IPS DF 6.9 (cell line): ENCODE data around the gene DNAJB12.
"Not testable (repeated sequence)": the region's sequence is repeated elsewhere in the genome, so short reads cannot be mapped to it uniquely, and the experiment has no call there.

Experiments
- DNase-seq: peaks from one replicate; pipeline ENCODE4 v3.0.0-alpha.2; 2013; ENCODE audit warnings: low read depth, low spot score
- H3K27ac ChIP-seq: one replicate; pipeline ENCODE4 v1.5.1; 2013; ENCODE audit warnings: low read length, control low read depth
- H3K27me3 ChIP-seq: 2 replicates; pipeline ENCODE4 v1.6.1; 2013; ENCODE audit warnings: mild to moderate bottlenecking, low read length; ENCODE audit not compliant: control insufficient read depth, insufficient read depth
- H3K36me3 ChIP-seq: 2 replicates; pipeline ENCODE4 v1.6.1; 2013; ENCODE audit warnings: low read length; ENCODE audit not compliant: control insufficient read depth, insufficient read depth
- H3K4me1 ChIP-seq: 2 replicates; pipeline ENCODE4 v1.6.1; 2013; ENCODE audit warnings: low read length; ENCODE audit not compliant: control insufficient read depth, insufficient read depth
- H3K4me3 ChIP-seq: 2 replicates; pipeline ENCODE4 v1.5.1; 2013; ENCODE audit warnings: mild to moderate bottlenecking, low read length
- H3K9me3 ChIP-seq: 2 replicates; pipeline ENCODE4 v1.6.1; 2013; ENCODE audit warnings: low read length, inconsistent platforms; ENCODE audit not compliant: control insufficient read depth, insufficient read depth
- WGBS: extraction: QIAGEN DNeasy Blood & Tissue Kit; methylation state at CpG from one replicate; pipeline ENCODE4 v1.1.7; 2013; ENCODE audit warnings: mixed read lengths, missing lambda C conversion rate; ENCODE audit not compliant: insufficient read length, insufficient coverage; 5-methylcytosine and 5-hydroxymethylcytosine counted together

Gene DNAJB12

DNA sequence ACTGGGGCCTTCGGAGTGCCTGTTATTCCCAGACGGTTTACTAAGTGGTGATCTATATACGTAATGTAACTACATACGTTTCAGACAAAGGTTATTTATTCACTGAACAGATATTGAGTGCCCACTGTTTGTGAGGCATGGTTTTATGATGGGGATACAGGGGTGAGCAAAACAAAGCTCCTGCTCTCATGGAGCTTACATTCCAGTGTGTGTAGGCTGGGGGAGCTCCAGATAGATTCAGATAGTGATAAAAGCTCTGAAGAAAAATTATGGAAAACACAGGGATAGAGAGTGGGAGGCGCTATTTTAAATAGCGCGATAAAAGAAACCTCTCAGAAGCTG, 466 bp upstream of the DNAJB12 start:
- no CpG with 5 or more reads among the region's 7 CpGs for WGBS
- H3K4me3 ChIP-seq: peak overlapping the region; percentile 13; the same call in 1 of the 2 replicates
- H3K4me1 ChIP-seq: no peaks in the 10 kb centered on the region
- no peaks in the 10 kb centered on the region for H3K36me3 ChIP-seq
- no peaks in the 10 kb centered on the region for H3K27me3 ChIP-seq
- no peaks in the 10 kb centered on the region for H3K9me3 ChIP-seq
- H3K27ac ChIP-seq: no peak overlapping the region
- DNase-seq: no peak

DNA sequence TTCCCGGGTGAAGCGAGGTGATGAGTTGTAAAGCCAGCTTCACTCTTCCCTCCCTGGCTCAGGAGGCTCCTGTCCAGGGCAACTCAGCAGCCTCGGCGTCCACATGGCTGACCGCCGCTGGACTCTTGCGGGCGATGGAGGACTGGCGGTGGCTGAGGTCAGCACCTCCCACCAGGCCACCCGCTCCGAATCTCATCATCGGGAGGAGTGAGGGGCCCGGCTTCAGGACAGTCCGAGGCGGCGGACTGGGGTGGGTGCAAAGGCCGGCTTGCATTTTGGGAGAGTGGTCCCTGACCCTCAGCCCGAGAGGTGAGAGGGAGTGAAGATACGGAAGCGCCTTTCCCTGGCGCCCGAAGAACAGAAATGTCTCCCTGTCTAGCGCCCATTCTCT, 759 bp downstream of the DNAJB12 start:
- H3K4me1 ChIP-seq: no peaks in the 10 kb centered on the region
- no peaks in the 10 kb centered on the region for H3K36me3 ChIP-seq
- no peaks in the 10 kb centered on the region for H3K9me3 ChIP-seq
- peak overlapping the region; percentile 81 for H3K4me3 ChIP-seq
- no peak for DNase-seq
- WGBS: no CpG with 5 or more reads among the region's 23 CpGs
- no peaks in the 10 kb centered on the region for H3K27me3 ChIP-seq
- H3K27ac ChIP-seq: no peak overlapping the region

DNA sequence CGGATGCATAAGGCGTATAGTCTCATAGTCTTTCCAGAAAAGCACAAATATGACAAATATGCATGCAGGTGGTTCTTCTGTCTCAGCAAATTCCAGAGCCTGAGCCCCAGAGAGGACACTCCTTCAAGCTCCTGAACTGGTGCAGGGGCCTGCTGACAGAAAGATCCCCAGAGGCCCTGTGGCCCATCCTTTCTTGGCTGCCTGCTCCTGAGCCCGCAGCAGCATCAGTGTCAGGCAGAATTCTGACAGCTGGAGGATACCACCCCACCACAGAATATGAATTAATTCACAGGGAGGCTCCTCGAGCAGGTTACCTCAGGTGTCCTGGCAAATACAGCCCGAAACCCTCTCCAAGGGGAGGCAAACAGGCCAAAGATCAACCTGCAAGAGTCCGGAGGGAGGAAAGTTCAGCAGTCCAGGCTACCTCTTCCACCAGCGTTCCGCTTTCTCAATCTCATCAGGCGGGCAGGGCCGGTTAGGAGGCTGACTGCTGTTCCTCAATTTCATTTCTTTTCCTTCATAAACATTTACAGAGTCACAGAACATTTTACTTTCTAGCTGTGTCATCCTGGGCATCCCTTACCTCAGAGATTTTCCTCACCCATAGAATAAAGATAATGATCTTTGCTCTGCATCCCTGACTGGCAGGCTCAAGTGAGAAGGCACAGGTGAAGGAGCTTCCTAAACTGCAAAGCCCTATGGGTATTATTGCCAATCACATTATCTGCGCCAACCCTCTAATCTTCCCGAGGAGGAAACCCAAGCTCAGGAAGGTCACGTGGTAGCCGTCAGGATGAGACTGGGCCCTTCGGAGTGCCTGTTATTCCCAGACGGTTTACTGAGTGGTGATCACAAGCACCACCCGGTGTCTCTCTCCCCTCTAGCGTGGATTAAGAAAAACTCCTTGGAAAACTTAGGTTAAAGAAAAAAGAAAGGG, 1.4 kb downstream of the DNAJB12 start:
- no peak overlapping the region for H3K27ac ChIP-seq
- no CpG with 5 or more reads among the region's 18 CpGs for WGBS

DNA sequence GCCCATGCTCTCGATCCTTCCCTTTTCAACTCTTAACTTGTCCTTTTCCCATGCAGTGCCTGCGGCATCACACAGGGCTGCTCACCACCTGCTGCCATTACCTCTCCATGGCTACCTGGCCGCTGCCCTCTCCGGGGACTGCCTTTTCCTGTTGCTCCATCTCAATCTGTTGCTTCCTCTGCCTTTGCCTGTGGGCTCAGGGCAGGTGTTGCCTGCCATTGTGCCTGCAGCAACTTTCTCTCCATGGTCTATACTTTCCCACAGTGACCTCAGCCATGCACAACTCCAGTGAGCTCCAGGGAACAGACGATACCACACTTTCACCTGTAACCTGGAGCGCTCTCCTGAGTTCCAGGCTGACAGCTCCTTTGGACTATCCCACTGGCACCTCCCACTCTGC, 3.2 kb downstream of the DNAJB12 start:
- H3K36me3 ChIP-seq: 0 out of 2 replicates have a peak, but pooled peaks cover 5% of the 10 kb centered on the region

More for the DNA sequence above, 1.4 kb downstream of the DNAJB12 start:
- DNase-seq: no peak
- Histone ChIP-seq H3K4me1 (no peaks in the 10 kb centered on the region), H3K9me3 (no peaks in the 10 kb centered on the region), H3K4me3 (peak overlapping the region; percentile 81; the same call in 1 of the 2 replicates), H3K27me3 (no peaks in the 10 kb centered on the region), H3K36me3 (0 out of 2 replicates have a peak, but pooled peaks cover 3% of the 10 kb centered on the region)

DNA sequence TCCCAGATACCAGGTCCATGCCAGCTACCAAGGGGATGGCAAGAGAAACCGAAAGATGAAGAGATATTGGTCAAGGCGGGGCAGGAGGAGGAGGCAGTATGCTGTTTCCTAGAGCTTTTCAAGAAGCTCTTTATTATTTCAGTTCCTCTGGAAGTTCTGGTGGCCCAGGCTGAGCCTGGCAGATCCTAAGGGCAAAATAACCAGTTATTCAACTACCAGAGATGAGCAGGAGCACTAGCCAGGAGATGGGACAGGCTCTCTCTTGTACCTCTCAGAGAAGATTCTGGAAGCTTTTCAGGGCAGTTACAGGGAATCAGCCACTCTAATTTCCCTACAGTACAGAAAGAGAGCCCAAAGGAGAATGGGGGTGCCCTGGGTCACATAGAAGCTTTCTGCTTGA, 5.3 kb downstream of the DNAJB12 start:
- H3K4me3 ChIP-seq: no peak overlapping the region
- H3K27ac ChIP-seq: no peak overlapping the region
- no peaks in the 10 kb centered on the region for H3K9me3 ChIP-seq
- no peaks in the 10 kb centered on the region for H3K27me3 ChIP-seq
- DNase-seq: no peak
- peaks cover 8% of the 10 kb centered on the region; the same call in 1 of the 2 replicates for H3K36me3 ChIP-seq
- no peaks in the 10 kb centered on the region; the same call in 1 of the 2 replicates for H3K4me1 ChIP-seq
- WGBS: no CpG with 5 or more reads among the region's 2 CpGs

More for the DNA sequence above, 3.2 kb downstream of the DNAJB12 start:
- no peaks in the 10 kb centered on the region for H3K9me3 ChIP-seq
- no peak for DNase-seq
- no peaks in the 10 kb centered on the region for H3K4me1 ChIP-seq
- no peaks in the 10 kb centered on the region for H3K27me3 ChIP-seq
- H3K27ac ChIP-seq: no peak overlapping the region
- no peak overlapping the region for H3K4me3 ChIP-seq
- WGBS: no CpG with 5 or more reads among the region's 6 CpGs

DNA sequence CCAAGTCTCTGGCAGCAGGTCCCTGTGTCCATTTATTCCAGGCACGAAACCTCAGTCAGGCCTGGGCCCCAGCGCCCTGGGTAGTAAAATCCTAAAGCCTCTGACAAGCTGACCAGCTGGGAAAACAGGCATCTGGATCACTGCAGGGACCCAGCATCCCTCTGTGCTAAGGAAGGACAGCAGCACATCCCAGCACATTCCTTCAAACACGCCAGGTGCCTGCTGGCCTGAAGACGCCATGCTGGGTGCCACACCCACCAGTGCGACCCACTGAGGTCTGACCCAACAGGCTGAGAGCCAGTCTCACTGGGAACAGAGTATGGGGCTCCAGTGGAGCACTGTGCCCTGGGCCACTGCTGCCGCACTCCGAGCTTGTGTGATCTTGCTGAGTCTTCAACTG, 6.4 kb downstream of the DNAJB12 start:
- DNase-seq: no peak
- Histone ChIP-seq H3K27ac (no peak overlapping the region), H3K4me1 (no peaks in the 10 kb centered on the region; the same call in 1 of the 2 replicates), H3K36me3 (peaks cover 8% of the 10 kb centered on the region; the same call in 1 of the 2 replicates), H3K9me3 (no peaks in the 10 kb centered on the region), H3K4me3 (no peak overlapping the region), H3K27me3 (no peaks in the 10 kb centered on the region)
- no CpG with 5 or more reads among the region's 7 CpGs for WGBS

DNA sequence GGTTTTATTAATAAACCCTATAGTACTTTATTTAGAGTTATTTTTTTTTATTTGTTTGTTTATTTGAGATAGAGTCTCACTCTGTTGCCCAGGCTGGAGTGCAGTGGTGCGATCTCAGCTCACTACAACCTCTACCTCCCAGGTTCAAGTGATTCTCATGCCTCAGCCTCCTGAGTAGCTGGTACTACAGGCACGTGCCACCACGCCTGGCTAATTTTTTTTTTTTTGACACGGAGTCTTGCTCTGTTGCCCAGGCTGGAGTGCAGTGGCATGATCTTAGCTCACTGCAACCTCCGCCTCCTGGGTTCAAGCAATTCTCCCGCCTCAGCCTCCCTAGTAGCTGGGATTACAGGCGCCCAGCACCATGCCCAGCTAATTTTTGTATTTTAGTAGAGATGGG, 8.6 kb downstream of the DNAJB12 start:
- no CpG with 5 or more reads among the region's 7 CpGs for WGBS
- not testable (repeated sequence) for H3K4me1 ChIP-seq, DNase-seq, H3K4me3 ChIP-seq, H3K27me3 ChIP-seq, H3K9me3 ChIP-seq, H3K27ac ChIP-seq
- peaks cover 11% of the 10 kb centered on the region; the same call in 1 of the 2 replicates for H3K36me3 ChIP-seq

DNA sequence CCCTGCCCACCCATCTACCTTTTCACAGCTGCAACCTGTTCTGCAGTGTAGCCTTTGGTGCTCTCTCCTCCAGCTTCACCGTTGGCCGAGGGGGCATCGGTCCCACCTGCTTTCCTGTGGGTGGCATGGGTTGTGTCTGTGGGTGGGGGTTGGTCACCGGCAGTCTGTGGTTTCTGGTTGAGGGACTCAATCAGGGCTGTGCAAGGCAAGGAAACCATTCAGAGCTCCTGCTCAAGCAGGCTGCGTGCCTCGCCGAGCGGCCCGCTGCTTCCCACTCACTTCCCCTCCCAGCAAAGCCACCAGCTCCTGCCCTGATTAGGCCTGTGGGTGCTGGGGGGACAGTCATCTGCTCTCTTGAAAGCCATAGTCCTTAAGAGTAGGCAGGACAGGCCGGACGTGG, 9.8 kb downstream of the DNAJB12 start:
- H3K9me3 ChIP-seq: no peaks in the 10 kb centered on the region
- DNase-seq: no peak
- WGBS: no CpG with 5 or more reads among the region's 11 CpGs
- no peaks in the 10 kb centered on the region; the same call in 1 of the 2 replicates for H3K4me1 ChIP-seq
- no peak overlapping the region; the same call in 1 of the 2 replicates for H3K4me3 ChIP-seq
- H3K27ac ChIP-seq: no peak overlapping the region
- H3K36me3 ChIP-seq: peaks cover 17% of the 10 kb centered on the region; the same call in 1 of the 2 replicates
- H3K27me3 ChIP-seq: no peaks in the 10 kb centered on the region

DNA sequence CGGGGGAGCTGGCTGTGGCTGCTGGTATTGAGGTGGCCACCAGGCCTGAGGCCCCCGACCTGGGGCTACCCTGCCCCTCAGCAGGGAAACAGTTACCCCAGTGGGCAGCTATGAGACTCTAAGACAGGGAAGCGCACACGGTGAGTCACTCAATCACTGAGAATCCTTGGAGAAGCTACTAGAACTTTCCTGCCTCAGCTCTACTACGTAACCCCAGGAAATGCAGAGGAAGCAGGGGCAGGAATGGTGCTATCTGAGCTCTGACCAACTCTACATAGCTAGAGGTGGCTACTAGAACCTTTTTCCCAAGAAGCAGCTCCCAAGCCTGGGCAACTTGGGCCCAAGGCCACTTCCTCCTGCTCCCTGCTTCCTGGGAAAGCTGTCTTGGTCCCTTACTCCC, 11.8 kb downstream of the DNAJB12 start:
- no peaks in the 10 kb centered on the region for H3K9me3 ChIP-seq
- no peaks in the 10 kb centered on the region for H3K27me3 ChIP-seq
- no peak overlapping the region for H3K27ac ChIP-seq
- no CpG with 5 or more reads among the region's 5 CpGs for WGBS
- H3K36me3 ChIP-seq: peaks cover 16% of the 10 kb centered on the region
- DNase-seq: no peak
- no peaks in the 10 kb centered on the region; the same call in 1 of the 2 replicates for H3K4me1 ChIP-seq
- no peak overlapping the region for H3K4me3 ChIP-seq

DNA sequence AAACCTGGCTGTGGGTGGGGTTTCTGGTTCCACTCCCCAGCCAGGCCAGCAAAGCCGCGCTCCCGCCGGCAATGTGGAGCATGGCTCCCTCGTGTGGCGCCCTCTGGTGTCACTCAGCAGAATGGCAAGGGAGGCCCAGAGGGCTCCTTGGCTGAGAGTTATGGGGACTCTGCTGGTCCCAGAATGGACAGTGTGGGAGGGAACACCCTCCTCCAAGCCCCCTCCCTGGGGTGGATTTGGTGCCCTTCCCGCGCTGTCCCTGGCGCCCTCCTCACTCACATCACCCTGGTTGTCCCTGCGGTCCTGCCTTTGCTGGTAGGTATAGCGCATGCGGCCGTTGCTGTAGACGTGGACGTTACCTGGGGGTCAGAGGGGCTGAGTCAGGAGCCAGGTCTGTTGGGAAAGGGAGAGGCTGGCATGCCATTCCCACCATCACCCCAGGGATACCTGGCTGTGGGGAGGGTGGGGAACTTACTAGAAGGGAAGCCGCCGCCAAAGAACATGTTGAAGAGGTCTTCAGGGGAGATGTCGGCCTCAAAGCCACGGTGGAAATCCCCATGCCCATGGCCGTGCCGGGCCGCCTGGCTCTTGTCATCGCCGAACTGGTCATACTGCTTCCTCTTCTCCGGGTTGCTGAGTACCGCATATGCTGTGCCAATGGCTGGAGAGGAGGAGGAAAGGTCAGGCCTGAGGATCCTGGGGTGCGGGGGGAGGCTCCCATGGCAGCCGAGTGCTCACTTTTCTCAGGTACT, 14.0 kb downstream of the DNAJB12 start:
- H3K27ac ChIP-seq: no peak overlapping the region
- H3K27me3 ChIP-seq: no peaks in the 10 kb centered on the region
- peaks cover 22% of the 10 kb centered on the region for H3K36me3 ChIP-seq
- H3K4me1 ChIP-seq: no peaks in the 10 kb centered on the region; the same call in 1 of the 2 replicates
- no peak overlapping the region for H3K4me3 ChIP-seq
- WGBS: no CpG with 5 or more reads among the region's 28 CpGs
- no peaks in the 10 kb centered on the region for H3K9me3 ChIP-seq
- DNase-seq: no peak
